HepG2 (cell line): Measurements from ENCODE around the gene PCIF1. TPM values are rescaled to one million over a fixed set of nuclear protein-coding genes. Genes with fewer than 3 reads are reported as not detected.

Experiments used
- ARNTL ChIP-seq: sonication (generic); formaldehyde crosslinking; IDR thresholded peaks from 2 replicates; pipeline ENCODE4 v1.4.0; 2020; ENCODE audit warnings: mild to moderate bottlenecking, missing genetic modification reagents
- HMG20A ChIP-seq: IDR thresholded peaks from 2 replicates; pipeline ENCODE4 v1.6.1; 2016; ENCODE audit warnings: borderline replicate concordance
- HNRNPK ChIP-seq: fragments of 200-400 bp; formaldehyde crosslinking; IDR thresholded peaks from 2 replicates; pipeline ENCODE4 v1.6.1; 2018; ENCODE audit warnings: low read length, low read depth, moderate library complexity, mild to moderate bottlenecking; ENCODE audit not compliant: poor library complexity, severe bottlenecking
- HOXA3 ChIP-seq: sonication (generic); formaldehyde crosslinking; IDR thresholded peaks from 2 replicates; pipeline ENCODE4 v1.5.0; 2020; ENCODE audit warnings: missing genetic modification reagents
- MIER3 ChIP-seq: IDR thresholded peaks from 2 replicates; pipeline ENCODE4 v1.6.1; 2016; ENCODE audit warnings: missing compliant biosample characterization, borderline replicate concordance
- RXRA ChIP-seq: sonication (generic); formaldehyde crosslinking; IDR thresholded peaks from 2 replicates; pipeline ENCODE4 v1.5.1; 2020; ENCODE audit warnings: missing genetic modification reagents
- SOX13 ChIP-seq, 3 experiments: fragments of 450-650 bp in 1 of 3; sonication (generic) in 1 of 3; formaldehyde crosslinking in 1 of 3; IDR thresholded peaks in 2 of 3; conservative IDR thresholded peaks in 1 of 3; 2 replicates each; pipeline versions ENCODE4 v1.5.0 to v1.6.1; 2016 to 2020; ENCODE audit warnings: antibody characterized with exemption in 1 of 3, mild to moderate bottlenecking in 1 of 3, missing compliant biosample characterization in 1 of 3, missing genetic modification reagents in 1 of 3, moderate library complexity in 1 of 3
- ZNF510 ChIP-seq: sonication (generic); formaldehyde crosslinking; IDR thresholded peaks from 2 replicates; pipeline ENCODE4 v1.4.0; 2020; ENCODE audit warnings: low read depth, mild to moderate bottlenecking, missing genetic modification reagents
- ZNF782 ChIP-seq: sonication (generic); formaldehyde crosslinking; IDR thresholded peaks from 2 replicates; pipeline ENCODE4 v1.4.0; 2020; ENCODE audit warnings: missing genetic modification reagents, mild to moderate bottlenecking, borderline replicate concordance
- polyA plus RNA-seq, 8 experiments: library from polyadenylated mRNA; depleted of rRNA in 3 of 8; stranded (reverse) in 7 of 8; unstranded in 1 of 8; fragments of >200 nt; fragmentation: Illumina TruSeq in 4 of 8; extraction: Trizol in 4 of 8; gene quantifications; 2 replicates each; pipeline versions ENCODE4 v1.2.1 to v1.2.3, GENCODE V29; 2011 to 2016; ENCODE audit warnings: low read depth in 4 of 8, missing spikeins in 1 of 8, mixed read lengths in 1 of 8; ENCODE audit not compliant: insufficient read depth in 1 of 8
- total RNA-seq, 5 experiments: library from RNA; depleted of rRNA; stranded (reverse); fragments of >200 nt; fragmentation: Illumina TruSeq; extraction: Trizol; gene quantifications; 2 replicates each; pipeline ENCODE4 v1.2.3, GENCODE V29; 2016; ENCODE audit warnings: low read depth in 1 of 5
- TF ChIP-seq, protein P1 (sequence below): sonication (generic); formaldehyde crosslinking; conservative IDR thresholded peaks from 2 replicates; pipeline ENCODE4 v1.4.0; 2020; ENCODE audit warnings: mild to moderate bottlenecking, missing genetic modification reagents, moderate library complexity
- TF ChIP-seq, protein P2 (sequence below): fragments of 450-650 bp; IDR thresholded peaks from 2 replicates; pipeline ENCODE4 v1.6.1; 2017
- TF ChIP-seq, protein P3 (sequence below): sonication (generic); formaldehyde crosslinking; IDR thresholded peaks from 2 replicates; pipeline ENCODE4 v1.5.0; 2020; ENCODE audit warnings: missing genetic modification reagents
- TF ChIP-seq, protein P4 (sequence below): sonication (generic); formaldehyde crosslinking; IDR thresholded peaks from 2 replicates; pipeline ENCODE4 v1.4.0; 2020; ENCODE audit warnings: missing genetic modification reagents, mild to moderate bottlenecking, borderline replicate concordance

PCIF1 gene
- total and polyA plus RNA-seq, 2 of the 13 experiments (the other 11 are each of a cell fraction or from before 2014, with no cell fraction given) = 20.9 to 24.4 TPM

DNA sequence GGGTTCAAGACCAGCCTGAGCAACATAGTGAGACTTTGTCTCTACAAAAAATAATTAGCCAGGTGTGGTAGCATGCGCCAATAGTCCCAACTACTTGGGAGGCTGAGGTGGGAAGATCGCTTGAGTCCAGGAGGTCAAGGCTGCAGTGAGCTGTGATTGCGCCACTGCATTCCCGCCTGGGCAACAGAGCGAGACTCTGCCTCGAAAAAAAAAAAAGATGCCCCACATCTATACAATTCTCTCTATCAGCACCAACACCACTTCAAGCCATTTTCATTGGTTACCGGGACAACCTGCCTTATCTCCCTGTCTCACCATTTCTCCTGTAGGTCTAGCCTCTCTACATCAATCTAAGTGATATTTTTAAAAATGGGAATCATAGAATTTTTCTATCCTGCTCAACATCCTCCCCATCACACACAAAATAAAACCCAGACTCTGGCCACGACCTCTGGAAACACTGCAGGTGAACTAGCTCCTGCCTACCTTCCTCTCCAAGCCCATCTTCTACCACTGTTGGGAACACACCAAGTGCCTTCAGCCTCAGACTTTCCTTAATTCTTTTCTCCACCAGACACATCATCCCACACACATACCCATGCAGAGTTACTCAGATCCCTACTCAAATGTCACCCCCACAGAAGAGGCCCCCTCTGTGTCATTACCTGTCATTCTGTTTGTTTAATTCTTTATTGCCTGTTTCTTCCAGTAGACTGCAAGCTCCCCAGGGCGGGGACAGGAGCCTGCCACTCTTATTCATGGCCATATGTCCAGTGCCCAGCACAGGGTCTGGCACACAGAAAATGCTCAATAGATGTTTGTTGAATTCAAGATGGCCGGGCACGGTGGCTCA, 12.9 kb upstream of the PCIF1 start (continued):
- TF ChIP-seq, protein P1, sequence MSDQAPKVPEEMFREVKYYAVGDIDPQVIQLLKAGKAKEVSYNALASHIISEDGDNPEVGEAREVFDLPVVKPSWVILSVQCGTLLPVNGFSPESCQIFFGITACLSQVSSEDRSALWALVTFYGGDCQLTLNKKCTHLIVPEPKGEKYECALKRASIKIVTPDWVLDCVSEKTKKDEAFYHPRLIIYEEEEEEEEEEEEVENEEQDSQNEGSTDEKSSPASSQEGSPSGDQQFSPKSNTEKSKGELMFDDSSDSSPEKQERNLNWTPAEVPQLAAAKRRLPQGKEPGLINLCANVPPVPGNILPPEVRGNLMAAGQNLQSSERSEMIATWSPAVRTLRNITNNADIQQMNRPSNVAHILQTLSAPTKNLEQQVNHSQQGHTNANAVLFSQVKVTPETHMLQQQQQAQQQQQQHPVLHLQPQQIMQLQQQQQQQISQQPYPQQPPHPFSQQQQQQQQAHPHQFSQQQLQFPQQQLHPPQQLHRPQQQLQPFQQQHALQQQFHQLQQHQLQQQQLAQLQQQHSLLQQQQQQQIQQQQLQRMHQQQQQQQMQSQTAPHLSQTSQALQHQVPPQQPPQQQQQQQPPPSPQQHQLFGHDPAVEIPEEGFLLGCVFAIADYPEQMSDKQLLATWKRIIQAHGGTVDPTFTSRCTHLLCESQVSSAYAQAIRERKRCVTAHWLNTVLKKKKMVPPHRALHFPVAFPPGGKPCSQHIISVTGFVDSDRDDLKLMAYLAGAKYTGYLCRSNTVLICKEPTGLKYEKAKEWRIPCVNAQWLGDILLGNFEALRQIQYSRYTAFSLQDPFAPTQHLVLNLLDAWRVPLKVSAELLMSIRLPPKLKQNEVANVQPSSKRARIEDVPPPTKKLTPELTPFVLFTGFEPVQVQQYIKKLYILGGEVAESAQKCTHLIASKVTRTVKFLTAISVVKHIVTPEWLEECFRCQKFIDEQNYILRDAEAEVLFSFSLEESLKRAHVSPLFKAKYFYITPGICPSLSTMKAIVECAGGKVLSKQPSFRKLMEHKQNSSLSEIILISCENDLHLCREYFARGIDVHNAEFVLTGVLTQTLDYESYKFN (CRISPR knock-in tag) = 0 out of 2 replicates have a peak, but pooled peaks have one; percentile 52
- TF ChIP-seq, protein P2, sequence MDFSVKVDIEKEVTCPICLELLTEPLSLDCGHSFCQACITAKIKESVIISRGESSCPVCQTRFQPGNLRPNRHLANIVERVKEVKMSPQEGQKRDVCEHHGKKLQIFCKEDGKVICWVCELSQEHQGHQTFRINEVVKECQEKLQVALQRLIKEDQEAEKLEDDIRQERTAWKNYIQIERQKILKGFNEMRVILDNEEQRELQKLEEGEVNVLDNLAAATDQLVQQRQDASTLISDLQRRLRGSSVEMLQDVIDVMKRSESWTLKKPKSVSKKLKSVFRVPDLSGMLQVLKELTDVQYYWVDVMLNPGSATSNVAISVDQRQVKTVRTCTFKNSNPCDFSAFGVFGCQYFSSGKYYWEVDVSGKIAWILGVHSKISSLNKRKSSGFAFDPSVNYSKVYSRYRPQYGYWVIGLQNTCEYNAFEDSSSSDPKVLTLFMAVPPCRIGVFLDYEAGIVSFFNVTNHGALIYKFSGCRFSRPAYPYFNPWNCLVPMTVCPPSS = no peak
- TF ChIP-seq, protein P3, sequence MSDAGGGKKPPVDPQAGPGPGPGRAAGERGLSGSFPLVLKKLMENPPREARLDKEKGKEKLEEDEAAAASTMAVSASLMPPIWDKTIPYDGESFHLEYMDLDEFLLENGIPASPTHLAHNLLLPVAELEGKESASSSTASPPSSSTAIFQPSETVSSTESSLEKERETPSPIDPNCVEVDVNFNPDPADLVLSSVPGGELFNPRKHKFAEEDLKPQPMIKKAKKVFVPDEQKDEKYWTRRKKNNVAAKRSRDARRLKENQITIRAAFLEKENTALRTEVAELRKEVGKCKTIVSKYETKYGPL (CRISPR knock-in tag) = 0 out of 2 replicates have a peak, but pooled peaks have one; percentile 14
- TF ChIP-seq RXRA (CRISPR knock-in tag) (peak; percentile 59; the same call in 1 of the 2 replicates), HMG20A (CRISPR knock-in tag) (peak; percentile 54; the same call in 1 of the 2 replicates), ARNTL (peak; percentile 33; the same call in 1 of the 2 replicates), HOXA3 (CRISPR knock-in tag) (peak; percentile 64), SOX13 (IDR thresholded peaks at IDR 0.05) (no peak), SOX13 (CRISPR knock-in tag; conservative IDR thresholded peaks at IDR 0.05 in 1 of 2, IDR thresholded peaks at IDR 0.05 in 1 of 2) (peak in 1 of 2 experiments; percentile 56; a peak in 2 of 4 replicates), HNRNPK (no peak), MIER3 (CRISPR knock-in tag) (0 out of 2 replicates have a peak, but pooled peaks have one; percentile 29), ZNF510 (no peak), ZNF782 (CRISPR knock-in tag) (0 out of 2 replicates have a peak, but pooled peaks have one; percentile 41)
- TF ChIP-seq, protein P4, sequence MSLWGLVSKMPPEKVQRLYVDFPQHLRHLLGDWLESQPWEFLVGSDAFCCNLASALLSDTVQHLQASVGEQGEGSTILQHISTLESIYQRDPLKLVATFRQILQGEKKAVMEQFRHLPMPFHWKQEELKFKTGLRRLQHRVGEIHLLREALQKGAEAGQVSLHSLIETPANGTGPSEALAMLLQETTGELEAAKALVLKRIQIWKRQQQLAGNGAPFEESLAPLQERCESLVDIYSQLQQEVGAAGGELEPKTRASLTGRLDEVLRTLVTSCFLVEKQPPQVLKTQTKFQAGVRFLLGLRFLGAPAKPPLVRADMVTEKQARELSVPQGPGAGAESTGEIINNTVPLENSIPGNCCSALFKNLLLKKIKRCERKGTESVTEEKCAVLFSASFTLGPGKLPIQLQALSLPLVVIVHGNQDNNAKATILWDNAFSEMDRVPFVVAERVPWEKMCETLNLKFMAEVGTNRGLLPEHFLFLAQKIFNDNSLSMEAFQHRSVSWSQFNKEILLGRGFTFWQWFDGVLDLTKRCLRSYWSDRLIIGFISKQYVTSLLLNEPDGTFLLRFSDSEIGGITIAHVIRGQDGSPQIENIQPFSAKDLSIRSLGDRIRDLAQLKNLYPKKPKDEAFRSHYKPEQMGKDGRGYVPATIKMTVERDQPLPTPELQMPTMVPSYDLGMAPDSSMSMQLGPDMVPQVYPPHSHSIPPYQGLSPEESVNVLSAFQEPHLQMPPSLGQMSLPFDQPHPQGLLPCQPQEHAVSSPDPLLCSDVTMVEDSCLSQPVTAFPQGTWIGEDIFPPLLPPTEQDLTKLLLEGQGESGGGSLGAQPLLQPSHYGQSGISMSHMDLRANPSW = no peak
